SIG-M5 treated with dmso at 0.1 percent for 504 hours (cell line): Measurements from ENCODE around the gene C18orf63.
"Not testable (repeated sequence)": the region's sequence is repeated elsewhere in the genome, so short reads cannot be mapped to it uniquely, and the experiment has no call there.

Experiments used
- DNase-seq: peaks from one replicate; lab custom pipeline; 2025; ENCODE audit not compliant: unreplicated experiment; lab: John Stamatoyannopoulos, UW

Gene C18orf63

GRCh38 chr18:74286106-74286855 lies 29.4 kb upstream of the C18orf63 start:
- no peak for DNase-seq

GRCh38 chr18:74286856-74287255 lies 28.8 kb upstream of the C18orf63 start:
- DNase-seq: no peak

- no peak for DNase-seq
These were observed 27.6 kb upstream of the C18orf63 start for GRCh38 chr18:74288041-74288440.

- no peak for DNase-seq
These were observed 26.9 kb upstream of the C18orf63 start for GRCh38 chr18:74288730-74289129.

- no peak for DNase-seq
These were observed 26.5 kb upstream of the C18orf63 start for GRCh38 chr18:74289137-74289536.

- no peak for DNase-seq
These were observed 25.6 kb upstream of the C18orf63 start for GRCh38 chr18:74290021-74290420.

- no peak for DNase-seq
These were observed 24.7 kb upstream of the C18orf63 start for GRCh38 chr18:74290794-74291471.

- no peak for DNase-seq
These were observed 24.2 kb upstream of the C18orf63 start for GRCh38 chr18:74291472-74291770.

GRCh38 chr18:74291771-74292540 lies 23.7 kb upstream of the C18orf63 start, which contains the start of gene CYB5A:
CYB5A (minus strand) TSS chr18:74291963; CDS start chr18:74291875, 88 bp downstream.
- DNase-seq: peak; percentile 71

- DNase-seq: no peak
These were observed 23.1 kb upstream of the C18orf63 start for GRCh38 chr18:74292541-74292858.

- DNase-seq: not testable (repeated sequence)
These were observed 22.7 kb upstream of the C18orf63 start for GRCh38 chr18:74292982-74293381.

GRCh38 chr18:74294526-74294925 lies 21.1 kb upstream of the C18orf63 start:
- no peak for DNase-seq

GRCh38 chr18:74299162-74299561 lies 16.5 kb upstream of the C18orf63 start:
- no peak for DNase-seq

- no peak for DNase-seq
These were observed 15.9 kb upstream of the C18orf63 start for GRCh38 chr18:74299746-74300145.

GRCh38 chr18:74303306-74303705 lies 12.3 kb upstream of the C18orf63 start:
- DNase-seq: no peak

- no peak for DNase-seq
These were observed 11.7 kb upstream of the C18orf63 start for GRCh38 chr18:74303936-74304335.

- DNase-seq: peak; percentile 46
These were observed 5.2 kb upstream of the C18orf63 start for GRCh38 chr18:74310411-74310810.

GRCh38 chr18:74311000-74311399 lies 4.6 kb upstream of the C18orf63 start:
- no peak for DNase-seq

GRCh38 chr18:74314759-74315463 lies 728 bp upstream of the C18orf63 start:
- no peak for DNase-seq

- no peak for DNase-seq
These were observed 875 bp downstream of the C18orf63 start for GRCh38 chr18:74316257-74317170.
